ACC112 (cell line): Measurements from ENCODE around the gene STIM2.

Experiments used
- H2AFZ ChIP-seq: fragments of 200-600 bp; sonication (generic); one replicate; pipeline ENCODE4 v1.6.0; 2017; ENCODE audit warnings: antibody characterized with exemption, low read length; ENCODE audit not compliant: unreplicated experiment
- H3K27ac ChIP-seq: fragments of 200-600 bp; sonication (generic); 2 replicates; pipeline ENCODE4 v1.5.1; 2014; ENCODE audit warnings: low read depth, mild to moderate bottlenecking, antibody characterized with exemption, low read length, moderate library complexity
- H3K27me3 ChIP-seq: fragments of 200-600 bp; sonication (generic); 2 replicates; pipeline ENCODE4 v1.6.1; 2014; ENCODE audit warnings: mild to moderate bottlenecking, antibody characterized with exemption, low read length, moderate library complexity, mixed read lengths; ENCODE audit not compliant: insufficient read depth
- H3K36me3 ChIP-seq: fragments of 200-600 bp; sonication (generic); 2 replicates; pipeline ENCODE4 v1.6.1; 2016; ENCODE audit warnings: mild to moderate bottlenecking, antibody characterized with exemption, low read length, moderate library complexity, mixed read lengths; ENCODE audit not compliant: insufficient read depth
- H3K4me1 ChIP-seq: fragments of 200-600 bp; sonication (generic); one replicate; pipeline ENCODE4 v1.6.1; 2016; ENCODE audit warnings: low read length, mixed read lengths; ENCODE audit not compliant: insufficient read depth, unreplicated experiment, control insufficient read depth
- H3K4me3 ChIP-seq: fragments of 200-600 bp; sonication (generic); 2 replicates; pipeline ENCODE4 v1.5.1; 2014; ENCODE audit warnings: mild to moderate bottlenecking, low read depth, low read length
- H3K79me2 ChIP-seq: fragments of 200-600 bp; sonication (generic); one replicate; pipeline ENCODE4 v1.6.0; 2016; ENCODE audit warnings: low read length; ENCODE audit not compliant: control insufficient read depth, unreplicated experiment, insufficient read depth

STIM2 gene

DNA sequence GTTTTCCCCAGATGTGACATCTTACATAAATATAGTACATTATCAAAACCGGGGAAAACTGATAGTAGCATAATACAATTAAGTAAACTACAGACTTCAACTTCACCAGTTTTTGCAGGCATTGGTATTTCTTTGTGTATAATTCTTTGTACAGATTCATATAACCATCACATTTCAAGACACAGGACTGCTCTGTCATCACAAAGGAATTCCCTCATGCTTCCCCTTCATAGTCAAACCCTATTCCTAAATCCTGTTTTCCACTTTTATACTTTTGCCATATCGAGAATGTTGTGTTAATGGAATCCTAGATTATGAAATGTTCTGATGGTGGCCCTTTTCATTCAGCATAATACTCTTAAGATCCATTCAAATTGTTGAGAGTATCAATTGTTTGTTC lies 36.0 kb downstream of the STIM2 start:
- Histone ChIP-seq H3K4me3 (no peak overlapping the region), H3K27me3 (no peaks in the 10 kb centered on the region), H3K79me2 (no peaks in the 10 kb centered on the region), H3K27ac (no peak overlapping the region), H3K4me1 (no peaks in the 10 kb centered on the region), H3K36me3 (no peaks in the 10 kb centered on the region), H2AFZ (no peak overlapping the region)

DNA sequence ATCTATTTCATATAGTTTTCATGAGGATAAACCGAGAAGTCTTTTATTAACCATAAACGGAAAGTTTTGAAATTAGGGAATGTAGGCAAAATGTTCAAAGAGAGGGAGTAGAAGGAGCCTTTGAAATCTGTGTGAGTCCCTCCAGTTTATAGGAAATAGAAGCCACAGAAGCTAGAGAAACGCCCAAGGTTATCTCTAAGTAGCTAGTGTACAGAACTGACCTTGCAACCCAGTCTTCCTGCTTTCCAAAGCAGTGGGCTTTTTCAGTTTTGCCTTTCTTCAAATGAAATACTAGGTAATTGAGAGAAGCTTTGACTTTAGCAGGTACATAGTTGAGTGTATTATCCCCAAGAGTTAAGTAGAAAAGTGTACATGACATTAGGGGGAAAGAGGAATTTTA lies 39.4 kb downstream of the STIM2 start:
- no peak overlapping the region for H2AFZ ChIP-seq
- H3K79me2 ChIP-seq: peaks cover under 1% of the 10 kb centered on the region
- H3K4me3 ChIP-seq: no peak overlapping the region
- H3K27me3 ChIP-seq: no peaks in the 10 kb centered on the region
- no peaks in the 10 kb centered on the region for H3K36me3 ChIP-seq
- no peak overlapping the region for H3K27ac ChIP-seq
- H3K4me1 ChIP-seq: no peaks in the 10 kb centered on the region

DNA sequence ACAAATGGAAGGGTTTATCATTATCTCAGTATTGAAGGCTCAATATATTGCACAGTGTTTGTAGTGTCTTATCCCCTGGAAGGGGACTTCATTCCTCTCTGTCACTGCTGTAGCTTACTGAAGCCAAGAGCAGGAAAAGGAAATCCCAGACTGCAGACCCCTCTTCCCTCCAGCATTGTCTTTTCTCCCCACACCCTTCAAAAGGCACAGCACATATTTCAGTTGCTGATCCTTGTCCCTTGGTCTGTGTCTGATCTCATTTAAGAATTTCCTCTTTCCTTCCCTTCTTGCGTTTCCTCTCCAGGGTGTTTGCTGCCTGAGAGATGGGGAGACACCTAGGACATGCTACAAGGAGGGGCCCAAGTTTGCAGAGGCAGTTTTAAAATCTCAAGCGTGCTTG lies 40.1 kb downstream of the STIM2 start:
- H2AFZ ChIP-seq: no peak overlapping the region
- H3K4me1 ChIP-seq: no peaks in the 10 kb centered on the region
- no peaks in the 10 kb centered on the region for H3K27me3 ChIP-seq
- no peak overlapping the region for H3K4me3 ChIP-seq
- peaks cover 5% of the 10 kb centered on the region for H3K79me2 ChIP-seq
- H3K27ac ChIP-seq: no peak overlapping the region
- H3K36me3 ChIP-seq: no peaks in the 10 kb centered on the region

DNA sequence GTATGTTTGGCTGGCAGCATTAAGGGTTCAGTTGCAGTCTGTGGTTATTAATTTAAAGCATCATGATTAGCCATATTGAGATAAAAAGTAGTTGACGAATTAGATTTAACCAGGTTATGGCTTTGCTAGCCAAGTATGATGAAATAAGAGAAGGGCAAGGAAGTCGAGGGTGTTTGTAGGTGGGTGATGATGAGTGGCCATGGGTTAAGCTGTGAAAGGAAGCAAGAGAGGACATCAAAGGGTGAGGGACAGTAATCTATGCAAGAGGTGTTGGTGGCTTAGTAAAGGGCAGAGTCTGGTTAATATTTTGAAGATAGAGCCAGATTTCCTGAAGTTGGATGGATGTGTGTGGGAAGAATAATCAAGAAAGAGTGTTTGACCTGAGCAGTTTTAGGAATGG lies 44.5 kb downstream of the STIM2 start:
- no peak overlapping the region for H3K4me3 ChIP-seq
- no peak overlapping the region for H3K27ac ChIP-seq
- no peaks in the 10 kb centered on the region for H3K36me3 ChIP-seq
- no peaks in the 10 kb centered on the region for H3K4me1 ChIP-seq
- no peak overlapping the region for H2AFZ ChIP-seq
- H3K27me3 ChIP-seq: no peaks in the 10 kb centered on the region
- H3K79me2 ChIP-seq: peaks cover 10% of the 10 kb centered on the region

DNA sequence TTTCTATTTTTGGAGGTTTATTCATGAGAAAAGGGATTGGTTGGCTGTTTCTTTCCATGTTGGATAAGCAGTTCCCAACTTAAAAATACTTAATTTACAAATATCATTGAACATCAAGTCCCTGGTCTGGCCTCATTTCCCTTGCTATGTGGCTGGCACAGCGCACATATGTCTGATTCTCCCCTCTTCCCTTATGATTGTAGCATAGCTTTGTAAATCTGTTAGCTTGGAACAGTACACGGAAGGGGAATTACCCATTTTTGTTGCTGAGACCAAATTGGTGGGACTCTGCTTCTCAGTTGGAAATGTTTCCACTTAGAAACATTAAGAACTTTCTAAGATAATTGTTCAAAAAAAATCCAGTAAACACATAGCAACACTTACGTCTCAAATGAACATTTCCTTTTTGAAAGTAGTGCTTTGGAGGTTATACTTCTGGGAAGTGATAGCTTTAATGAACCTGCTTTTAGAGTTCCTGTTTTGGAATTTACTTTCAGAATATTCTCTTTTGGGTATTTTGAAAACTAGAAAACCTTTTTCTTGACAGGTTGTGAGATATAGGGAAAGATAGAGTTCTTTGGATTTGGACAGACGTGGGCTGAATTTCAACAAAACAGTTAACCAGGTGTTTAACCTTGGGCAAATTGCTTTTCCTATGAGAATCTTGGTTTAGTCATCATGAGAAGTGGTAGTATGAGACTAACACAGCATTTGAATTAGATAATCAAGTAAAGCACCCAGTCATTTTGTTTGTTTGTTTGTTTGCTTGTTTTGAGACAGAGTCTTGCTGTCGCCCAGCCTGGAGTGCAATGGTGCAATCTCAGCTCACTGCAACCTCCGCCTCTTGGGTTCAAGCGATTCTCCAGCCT lies 47.3 kb downstream of the STIM2 start:
- H3K27me3 ChIP-seq: no peaks in the 10 kb centered on the region
- H3K4me3 ChIP-seq: no peak overlapping the region
- no peak overlapping the region for H2AFZ ChIP-seq
- no peaks in the 10 kb centered on the region for H3K36me3 ChIP-seq
- peaks cover 10% of the 10 kb centered on the region for H3K79me2 ChIP-seq
- no peak overlapping the region for H3K27ac ChIP-seq
- H3K4me1 ChIP-seq: peaks cover 4% of the 10 kb centered on the region

DNA sequence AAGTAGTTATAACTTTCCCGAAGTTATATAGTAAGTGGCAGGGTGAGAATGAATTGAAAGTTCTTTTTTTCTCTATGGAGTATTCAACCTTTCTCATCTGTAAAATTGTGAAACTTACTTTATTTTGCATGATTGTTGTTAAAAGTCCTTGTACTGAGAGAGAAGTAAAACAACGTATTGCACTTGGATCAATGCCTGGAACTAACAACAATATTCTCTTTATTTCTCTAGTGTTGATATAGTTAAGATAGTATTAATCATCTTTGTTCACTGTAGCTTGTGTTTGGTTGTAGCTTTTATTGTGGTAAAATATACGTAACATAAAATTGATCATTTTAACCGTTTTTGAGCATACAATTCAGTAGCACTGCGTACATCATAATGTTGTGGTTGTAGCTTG lies 48.7 kb downstream of the STIM2 start:
- Histone ChIP-seq H3K27me3 (no peaks in the 10 kb centered on the region), H3K27ac (no peak overlapping the region), H2AFZ (no peak overlapping the region), H3K79me2 (peaks cover 10% of the 10 kb centered on the region), H3K36me3 (no peaks in the 10 kb centered on the region), H3K4me1 (peaks cover 4% of the 10 kb centered on the region), H3K4me3 (no peak overlapping the region)

DNA sequence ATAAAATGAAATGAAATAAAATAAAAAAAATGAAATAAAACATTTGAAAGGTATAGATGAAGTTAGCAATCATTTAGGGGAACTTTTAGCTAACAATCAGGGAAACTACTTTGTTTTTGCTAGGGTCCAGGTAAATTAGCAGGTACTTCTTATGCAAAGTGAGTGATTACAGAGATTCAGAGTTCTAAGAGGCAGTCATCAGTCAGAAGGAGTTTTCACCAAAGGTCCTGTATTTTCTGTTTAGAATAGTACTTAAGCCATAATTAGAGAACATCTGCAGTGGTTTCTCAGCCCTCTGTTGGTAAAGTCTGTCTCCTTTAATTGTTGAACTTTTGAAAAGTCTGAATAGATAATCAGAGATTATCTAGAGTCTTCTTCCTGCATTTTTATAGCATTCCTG lies 50.6 kb downstream of the STIM2 start:
- H3K79me2 ChIP-seq: peaks cover 4% of the 10 kb centered on the region

DNA sequence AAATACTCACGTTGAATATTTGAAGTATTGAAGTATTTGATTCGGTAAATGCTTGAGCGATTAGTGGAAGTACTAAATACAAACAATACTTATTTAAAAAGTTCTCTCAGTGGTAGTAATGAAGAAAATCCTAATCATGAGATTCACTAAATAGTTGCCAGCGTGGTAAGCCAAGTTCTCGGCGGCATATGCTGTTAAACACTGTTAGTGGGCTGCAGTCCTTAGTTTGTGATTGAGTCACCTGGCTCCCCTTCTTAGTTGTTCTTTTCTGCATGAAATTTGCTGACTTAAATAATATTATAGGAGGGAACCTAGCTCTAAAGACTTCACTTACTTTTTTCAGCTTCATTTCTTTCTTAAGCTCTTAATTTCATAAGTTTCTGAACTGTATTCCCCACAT lies 51.4 kb downstream of the STIM2 start:
- Histone ChIP-seq H3K79me2 (peaks cover 4% of the 10 kb centered on the region), H3K27ac (no peak overlapping the region), H3K27me3 (no peaks in the 10 kb centered on the region), H3K4me3 (no peak overlapping the region), H3K36me3 (no peaks in the 10 kb centered on the region), H2AFZ (no peak overlapping the region), H3K4me1 (peaks cover 4% of the 10 kb centered on the region)

More for the DNA sequence above, 50.6 kb downstream of the STIM2 start:
- peaks cover 4% of the 10 kb centered on the region for H3K4me1 ChIP-seq
- no peaks in the 10 kb centered on the region for H3K27me3 ChIP-seq
- H2AFZ ChIP-seq: no peak overlapping the region
- no peak overlapping the region for H3K27ac ChIP-seq
- H3K4me3 ChIP-seq: no peak overlapping the region
- no peaks in the 10 kb centered on the region for H3K36me3 ChIP-seq

DNA sequence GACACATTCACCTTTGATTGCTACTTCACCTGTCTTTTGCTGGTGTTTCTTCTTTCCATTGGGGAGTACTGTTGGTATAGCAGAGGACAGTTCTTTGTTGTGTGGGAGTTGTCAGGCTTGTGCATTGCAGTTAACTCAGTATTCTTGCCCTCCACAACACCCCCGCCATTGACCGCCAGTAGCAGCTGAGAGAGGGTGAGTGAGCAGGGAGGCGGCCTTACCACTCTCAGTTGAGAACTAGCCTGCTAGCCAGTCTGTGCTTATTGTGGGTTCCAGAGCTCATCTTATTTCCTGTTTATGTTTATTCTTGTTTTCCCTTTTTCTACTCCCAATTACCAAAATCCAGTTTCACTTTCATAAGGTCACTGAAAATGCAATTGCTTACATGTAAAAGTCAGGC lies 52.2 kb downstream of the STIM2 start:
- Histone ChIP-seq H3K4me3 (peak overlapping the region; percentile 30; the same call in 1 of the 2 replicates), H3K4me1 (peaks cover 4% of the 10 kb centered on the region), H2AFZ (no peak overlapping the region), H3K27ac (no peak overlapping the region), H3K36me3 (no peaks in the 10 kb centered on the region), H3K27me3 (no peaks in the 10 kb centered on the region), H3K79me2 (peaks cover 4% of the 10 kb centered on the region)

DNA sequence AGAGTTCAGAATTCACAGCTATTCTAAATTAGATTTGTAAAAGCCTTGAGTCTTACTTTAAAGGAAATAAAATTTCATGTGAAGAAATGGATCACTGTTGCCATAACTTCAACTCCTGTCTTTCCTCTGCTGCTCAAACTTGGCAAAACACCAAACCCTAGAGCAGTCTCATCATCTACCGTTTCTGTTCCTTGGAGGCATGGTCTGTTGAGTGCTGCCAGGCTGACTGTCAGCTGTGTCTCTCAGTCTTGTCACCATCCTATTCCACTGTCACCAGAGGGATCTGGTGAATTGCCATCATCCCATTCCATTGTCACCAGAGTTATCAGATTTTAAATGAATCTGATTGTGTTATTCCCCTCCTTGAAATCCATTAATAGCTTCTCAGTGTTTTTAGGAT lies 55.6 kb downstream of the STIM2 start:
- Histone ChIP-seq H2AFZ (no peak overlapping the region), H3K79me2 (peaks cover 6% of the 10 kb centered on the region), H3K36me3 (peaks cover 17% of the 10 kb centered on the region), H3K4me3 (no peak overlapping the region), H3K27ac (no peak overlapping the region), H3K27me3 (no peaks in the 10 kb centered on the region), H3K4me1 (peaks cover 4% of the 10 kb centered on the region)

DNA sequence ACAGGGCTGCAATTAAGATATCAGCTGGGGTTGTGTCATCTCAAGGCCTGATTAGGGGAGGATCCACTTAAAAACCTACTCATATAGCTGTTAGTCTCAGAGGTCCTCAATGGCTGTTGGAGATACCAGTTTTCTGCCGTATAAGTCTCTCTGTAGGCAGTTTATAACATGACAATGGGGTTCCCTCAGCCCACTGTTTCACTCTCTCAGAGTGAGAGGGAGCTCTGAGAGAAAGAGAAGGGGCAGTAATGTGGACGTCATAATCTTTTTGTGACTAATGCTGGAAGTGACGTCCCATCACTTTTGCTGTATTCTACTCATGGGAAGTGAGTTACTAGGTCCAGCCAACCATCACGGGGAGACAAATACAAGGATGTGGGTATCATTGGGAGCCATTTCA lies 70.3 kb downstream of the STIM2 start:
- Histone ChIP-seq H3K4me3 (no peak overlapping the region), H2AFZ (no peak overlapping the region), H3K79me2 (no peaks in the 10 kb centered on the region), H3K36me3 (no peaks in the 10 kb centered on the region), H3K27me3 (no peaks in the 10 kb centered on the region), H3K27ac (no peak overlapping the region), H3K4me1 (no peaks in the 10 kb centered on the region)
